ENCODE data around the gene DCAKD.

The DCAKD gene, protein sequence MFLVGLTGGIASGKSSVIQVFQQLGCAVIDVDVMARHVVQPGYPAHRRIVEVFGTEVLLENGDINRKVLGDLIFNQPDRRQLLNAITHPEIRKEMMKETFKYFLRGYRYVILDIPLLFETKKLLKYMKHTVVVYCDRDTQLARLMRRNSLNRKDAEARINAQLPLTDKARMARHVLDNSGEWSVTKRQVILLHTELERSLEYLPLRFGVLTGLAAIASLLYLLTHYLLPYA

DNA sequence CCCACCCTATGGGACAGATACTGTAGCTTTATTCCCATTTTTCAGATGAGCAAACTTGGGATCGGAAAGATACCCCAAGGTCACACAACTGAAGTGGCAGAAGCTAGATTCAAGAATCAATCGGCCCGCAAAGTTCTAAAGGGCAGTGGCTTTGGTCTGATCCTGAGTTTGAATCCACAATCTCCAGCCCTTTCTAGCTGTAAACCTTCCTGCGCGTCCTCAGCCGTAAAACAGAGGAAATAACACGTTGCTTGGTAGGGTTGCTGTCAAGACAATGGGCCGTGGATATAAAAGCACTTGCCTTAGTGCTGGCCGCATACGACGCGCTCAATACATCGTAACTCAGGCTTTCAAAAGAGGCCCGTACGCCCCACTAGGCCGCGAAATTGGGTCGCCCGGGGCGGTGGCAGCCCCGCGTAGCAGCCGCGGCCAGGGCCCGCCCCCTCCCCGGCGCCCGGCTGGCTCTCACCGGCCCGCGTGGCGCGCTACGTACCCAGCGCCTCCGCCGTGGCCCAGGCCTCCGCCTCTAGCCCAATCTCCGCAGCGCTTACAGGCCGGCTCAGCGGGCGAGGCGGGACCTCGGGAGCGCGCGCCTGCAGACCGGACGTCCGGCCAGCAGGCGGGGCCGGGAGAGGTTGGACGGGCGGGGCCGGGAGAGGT, at the start of gene DCAKD:
Gene DCAKD (minus strand): TSS at position 573 of the 660 bp plus-strand sequence. CDS start 16,747 bp downstream, outside the sequence.
- DNase-seq (ENCODE audit: low read depth), result peak; percentile 85

DNA sequence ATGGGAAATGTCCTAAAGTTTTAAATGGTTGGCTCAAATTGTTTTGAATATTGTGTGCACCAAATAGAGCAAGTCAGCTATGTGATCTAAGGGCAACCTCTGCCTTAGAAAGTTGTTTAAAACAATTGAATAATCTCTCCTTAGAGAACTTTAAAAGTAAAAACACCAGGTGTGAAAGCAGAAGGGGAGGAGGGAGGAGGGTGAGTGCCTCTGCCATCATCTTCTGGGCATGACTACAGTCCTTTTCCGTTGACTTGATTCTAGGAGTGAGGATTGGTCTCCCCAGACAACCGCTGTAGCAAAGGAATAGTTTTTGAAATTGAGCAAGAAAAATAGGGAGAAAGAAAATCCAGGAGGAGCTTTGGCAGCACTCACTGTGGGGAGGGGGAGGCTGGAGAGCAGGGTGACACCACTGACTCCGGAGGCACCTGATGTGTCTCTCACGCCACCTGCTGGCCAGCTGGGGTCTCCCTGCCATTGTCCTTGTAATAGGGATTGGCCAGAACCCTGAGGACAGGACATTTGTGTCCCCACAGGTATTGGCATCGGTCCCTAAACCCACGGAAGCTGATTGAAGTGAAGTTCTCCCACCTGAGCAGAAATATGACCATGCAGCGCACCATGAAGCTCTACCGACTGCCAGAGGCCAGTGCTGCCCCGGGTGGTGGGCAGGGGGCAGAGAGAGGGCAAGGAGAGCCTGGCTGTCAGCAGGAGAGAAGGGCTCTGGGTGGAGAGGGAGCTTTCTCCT, 47.6 kb upstream of the DCAKD start:
- peak; percentile 64 for DNase-seq (ENCODE audit: low read depth)

DNA sequence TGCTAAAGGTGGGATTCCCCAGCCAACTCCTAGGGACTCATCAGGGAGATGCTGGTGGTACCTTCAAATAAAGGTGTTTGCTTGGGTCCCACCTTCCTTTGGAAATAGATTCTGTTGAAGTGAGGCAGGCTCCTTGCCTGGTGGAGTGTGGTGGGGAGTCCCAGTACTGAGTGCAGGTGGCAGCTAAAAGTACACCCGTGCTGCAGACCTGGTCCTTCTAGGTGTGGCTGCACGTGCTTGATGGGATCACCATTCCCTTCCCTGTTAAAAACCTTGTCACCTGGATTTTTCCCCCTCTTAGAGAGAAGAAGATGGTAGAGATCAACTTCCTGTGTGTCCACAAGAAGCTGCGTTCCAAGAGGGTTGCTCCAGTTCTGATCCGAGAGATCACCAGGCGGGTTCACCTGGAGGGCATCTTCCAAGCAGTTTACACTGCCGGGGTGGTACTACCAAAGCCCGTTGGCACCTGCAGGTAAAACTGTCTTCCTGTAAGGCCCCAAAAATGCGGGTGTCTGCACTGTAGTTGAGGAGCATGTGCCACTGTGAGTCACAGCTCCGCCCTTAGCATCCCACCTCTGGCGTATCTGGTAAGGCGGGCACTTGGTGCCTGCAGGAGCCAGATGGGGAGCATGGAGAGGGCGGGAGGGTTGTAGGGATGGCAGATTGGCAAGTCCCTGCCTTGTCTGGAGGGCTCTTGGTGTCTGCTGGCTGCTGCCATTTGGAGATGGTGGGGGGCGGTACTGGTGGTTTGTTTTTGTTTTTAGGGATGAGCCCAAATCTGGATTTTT, 46.8 kb upstream of the DCAKD start:
- no peak for DNase-seq (ENCODE audit: low read depth)

DNA sequence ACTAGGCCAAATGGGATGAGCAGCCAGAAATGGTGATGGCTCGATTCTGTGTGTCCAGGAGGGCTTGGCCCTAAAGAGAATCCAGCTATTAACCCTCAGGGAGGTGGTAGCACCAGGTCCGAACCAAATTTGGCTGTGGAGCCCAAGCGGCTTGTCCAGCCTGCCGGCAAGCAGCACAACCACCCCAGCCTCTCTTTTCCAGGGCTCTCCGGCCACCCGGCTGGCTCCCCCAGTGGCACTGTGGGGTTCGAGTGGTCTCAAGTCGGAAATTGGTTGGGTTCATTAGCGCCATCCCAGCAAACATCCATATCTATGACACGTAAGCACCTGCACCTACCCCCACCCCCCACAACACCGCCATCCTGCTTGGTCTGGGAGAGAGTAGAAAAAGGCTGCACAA, 45.5 kb upstream of the DCAKD start:
- DNase-seq (ENCODE audit: low read depth), result no peak

DNA sequence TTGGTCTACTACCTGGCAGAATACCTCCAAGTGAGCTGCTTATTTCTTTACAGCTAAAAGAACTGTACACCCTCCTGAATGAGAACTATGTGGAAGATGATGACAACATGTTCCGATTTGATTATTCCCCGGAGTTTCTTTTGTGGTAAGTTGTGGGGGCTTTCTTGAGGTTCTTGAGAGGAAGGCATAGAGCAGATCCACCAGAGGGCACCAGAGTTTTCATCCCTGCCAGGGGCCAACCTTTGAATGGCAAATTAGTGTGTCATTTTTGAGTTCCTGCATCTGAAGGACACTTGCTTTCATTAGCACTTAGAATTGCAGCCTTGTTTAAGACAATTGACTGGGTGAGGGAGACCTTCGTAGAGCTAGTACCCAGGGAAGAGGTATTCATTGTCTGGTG, 44.7 kb upstream of the DCAKD start:
- DNase-seq (ENCODE audit: low read depth), result no peak

DNA sequence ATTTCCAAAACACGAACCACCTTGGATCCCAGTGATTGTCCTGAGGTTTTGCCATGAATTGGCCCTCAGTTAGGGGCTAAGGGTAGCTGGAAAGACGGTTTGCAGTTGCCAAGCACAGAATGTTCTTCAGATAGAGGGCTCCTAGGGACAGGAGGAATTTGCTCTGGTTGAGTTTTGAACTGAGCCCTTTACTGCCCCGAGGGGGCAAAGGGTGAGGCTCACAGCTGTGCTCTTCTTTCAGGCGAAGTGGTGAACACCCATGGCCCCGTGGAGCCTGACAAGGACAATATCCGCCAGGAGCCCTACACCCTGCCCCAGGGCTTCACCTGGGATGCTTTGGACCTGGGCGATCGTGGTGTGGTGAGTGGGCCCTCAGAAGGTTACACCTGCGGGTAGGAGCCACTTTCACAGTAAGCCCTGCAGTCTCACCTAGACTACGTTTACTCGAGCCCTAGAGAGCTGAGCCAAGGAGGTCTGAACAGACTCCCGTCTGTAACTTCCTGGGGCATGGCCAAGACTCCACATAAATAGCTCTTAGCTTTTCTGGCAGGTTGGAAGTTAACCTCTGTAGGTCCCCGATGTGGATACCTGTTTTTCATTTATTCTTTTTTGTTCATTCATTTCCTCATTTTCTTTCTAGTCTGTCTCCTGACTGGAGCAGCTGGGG, 42.1 kb upstream of the DCAKD start:
- DNase-seq (ENCODE audit: low read depth), result no peak

DNA sequence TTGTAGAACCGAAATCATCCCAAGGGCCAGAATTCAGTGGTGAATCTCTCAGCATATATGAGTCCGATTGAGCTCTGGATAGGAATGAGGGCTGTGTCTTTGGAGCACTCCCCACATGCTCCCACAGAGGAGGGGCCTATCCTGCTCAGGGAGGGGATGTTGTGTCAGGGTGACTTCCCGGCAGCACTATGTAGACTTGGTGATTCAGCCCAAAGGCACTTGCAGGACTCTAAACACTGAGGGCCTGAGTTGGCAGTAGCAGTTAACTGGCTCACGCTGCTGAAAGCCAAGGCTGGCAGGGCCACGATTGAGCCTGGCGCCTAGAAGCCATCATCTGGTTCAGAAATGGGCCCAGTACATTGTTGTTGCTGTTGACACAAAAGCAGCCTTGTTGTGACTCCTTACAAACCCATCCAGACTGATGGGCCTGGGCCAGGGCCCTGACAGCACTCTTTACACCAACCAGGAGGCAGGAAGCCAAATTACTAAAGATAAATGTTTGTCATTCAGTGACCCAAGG, 41.5 kb upstream of the DCAKD start:
- no peak for DNase-seq (ENCODE audit: low read depth)

DNA sequence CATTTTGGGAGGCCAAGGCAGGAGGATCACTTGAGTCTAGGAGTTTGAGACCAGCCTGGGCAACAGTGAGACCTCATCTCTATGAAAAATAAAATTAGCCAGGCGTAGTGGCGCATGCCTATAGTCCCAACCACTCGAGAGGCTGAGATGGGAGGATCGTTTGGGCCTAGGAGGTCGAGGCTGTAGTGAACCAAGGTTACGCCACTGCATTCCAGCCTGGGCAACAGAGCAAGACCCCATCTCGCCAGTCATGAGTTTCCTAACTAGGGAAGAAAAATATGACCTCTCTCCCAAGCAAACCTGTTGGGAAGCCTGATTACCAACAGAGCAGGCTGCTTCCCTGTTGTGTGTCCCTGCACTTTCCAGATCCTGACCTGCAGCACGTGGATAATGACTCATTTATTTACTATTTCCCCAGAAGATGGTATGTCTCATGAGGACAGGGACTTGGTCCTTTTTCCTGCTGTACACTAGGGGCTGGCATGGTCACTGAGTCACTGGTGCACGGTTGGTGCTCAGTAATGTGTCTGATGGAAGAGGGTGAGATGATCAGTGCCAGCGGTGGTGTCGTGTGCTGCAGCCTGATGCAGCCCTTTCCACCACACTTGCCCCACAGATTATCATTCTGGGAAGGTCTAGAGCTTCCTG, 40.5 kb upstream of the DCAKD start:
- no peak for DNase-seq (ENCODE audit: low read depth)

DNA sequence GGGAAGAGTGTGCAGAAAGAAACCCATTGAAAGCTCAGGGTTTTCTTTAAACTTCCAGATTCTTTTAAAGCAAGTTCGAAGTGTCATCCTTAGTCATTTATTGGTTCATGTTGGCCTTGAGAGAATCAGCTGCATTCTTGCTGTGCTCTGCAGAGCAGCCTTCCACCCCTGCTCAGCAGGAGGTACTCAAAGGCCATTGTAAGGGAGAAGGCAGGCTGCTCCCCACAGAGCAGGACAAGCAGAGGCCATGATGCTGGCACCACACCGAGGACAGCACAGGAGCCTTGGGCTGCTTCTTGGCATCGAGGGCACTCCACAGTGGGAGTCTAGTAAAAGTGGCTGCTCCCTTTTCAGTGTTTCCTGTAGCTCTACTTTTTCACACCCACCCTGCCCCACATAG, 39.3 kb upstream of the DCAKD start:
- DNase-seq (ENCODE audit: low read depth), result no peak

DNA sequence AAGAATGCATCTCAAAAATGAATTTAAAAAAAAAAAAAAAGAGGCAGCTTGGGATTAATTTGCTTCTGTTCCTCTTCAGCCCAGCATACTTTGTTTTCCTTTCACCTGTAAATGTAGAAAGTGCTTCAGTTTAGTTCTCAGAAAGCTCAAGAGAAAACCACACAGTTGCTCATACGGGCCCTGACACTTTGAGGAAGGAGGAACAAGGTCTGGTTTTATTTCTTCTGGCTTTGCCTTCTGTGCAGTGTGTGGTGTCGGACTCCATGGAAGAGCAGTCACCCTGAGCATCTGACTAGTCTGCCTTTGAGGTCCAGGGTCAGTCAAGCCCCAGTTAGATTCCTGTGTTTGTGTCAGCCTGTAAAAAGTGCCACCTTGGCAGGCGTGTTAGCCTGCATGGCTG, 37.3 kb upstream of the DCAKD start:
- no peak for DNase-seq (ENCODE audit: low read depth)

DNA sequence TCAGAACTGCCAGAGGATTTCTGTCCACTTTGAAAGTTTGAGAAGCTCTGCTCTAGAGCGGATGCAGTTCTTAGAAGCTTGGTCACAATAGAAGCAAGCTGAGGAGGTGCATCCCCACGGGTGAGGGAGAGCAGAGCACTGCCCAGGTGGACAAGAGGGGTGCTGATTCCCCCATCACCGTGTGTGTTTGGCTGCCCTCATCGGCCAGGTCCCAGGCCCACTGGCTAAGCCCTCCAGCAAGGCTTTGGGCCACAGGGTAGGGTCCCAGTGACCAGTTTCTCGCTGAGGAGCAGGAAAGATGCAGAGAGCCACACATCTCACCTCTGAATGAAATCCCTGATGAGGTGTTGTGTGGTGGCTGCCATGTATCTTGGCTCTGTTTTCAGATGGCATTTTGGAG, 36.5 kb upstream of the DCAKD start:
- no peak for DNase-seq (ENCODE audit: low read depth)

DNA sequence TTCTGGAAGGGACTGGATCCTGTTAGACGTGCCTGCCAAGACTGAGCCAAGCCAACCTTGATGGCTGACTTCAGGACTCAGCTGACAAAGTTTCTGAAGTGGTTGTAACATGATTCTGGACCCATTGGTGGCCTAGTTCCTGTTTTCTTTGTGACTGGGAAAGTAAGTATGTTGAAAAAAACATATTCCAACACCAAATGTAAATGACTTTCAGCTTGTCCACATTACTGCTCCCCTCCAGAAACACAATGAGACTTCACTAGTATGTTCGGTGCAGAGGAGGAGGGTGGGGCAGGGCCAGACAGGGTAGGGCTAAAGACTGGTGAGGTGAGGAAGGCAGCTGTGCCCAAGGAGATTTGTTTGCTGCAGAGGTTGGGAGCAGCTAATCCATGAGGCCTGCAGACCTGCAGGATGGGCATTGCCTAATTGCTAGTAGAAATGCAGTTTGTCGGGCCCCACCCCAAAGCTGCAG, 36.1 kb upstream of the DCAKD start:
- DNase-seq (ENCODE audit: low read depth), result no peak

DNA sequence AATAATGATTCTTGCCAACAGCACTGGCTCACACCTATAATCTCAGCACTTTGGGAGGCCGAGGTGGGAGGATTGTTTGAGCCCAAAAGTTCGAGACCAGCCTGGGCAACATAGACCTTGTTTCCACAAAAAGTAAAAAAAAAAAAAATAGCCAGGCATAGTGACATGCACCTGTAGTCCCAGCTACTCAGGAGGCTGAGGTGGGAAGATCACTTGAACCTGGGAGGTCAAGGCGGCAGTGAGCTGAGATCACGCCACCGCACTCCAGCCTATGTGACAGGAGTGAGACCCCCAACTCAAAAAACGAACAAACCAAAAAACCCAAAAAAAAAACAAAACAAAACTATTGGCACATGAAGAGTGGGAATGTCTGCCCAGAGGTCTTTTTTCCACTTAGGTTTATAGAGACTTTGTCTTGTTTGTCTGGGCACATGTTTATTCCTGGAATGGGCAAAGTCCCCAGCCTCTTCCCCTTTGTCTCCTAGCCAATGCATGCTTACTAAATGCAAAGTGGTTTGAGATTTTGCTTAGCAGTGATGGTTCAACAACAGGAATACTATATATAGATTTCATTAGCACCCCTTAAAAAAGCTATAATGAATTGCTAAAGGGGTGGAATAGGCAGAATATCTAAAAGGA, 35.6 kb upstream of the DCAKD start:
- DNase-seq (ENCODE audit: low read depth), result no peak

DNA sequence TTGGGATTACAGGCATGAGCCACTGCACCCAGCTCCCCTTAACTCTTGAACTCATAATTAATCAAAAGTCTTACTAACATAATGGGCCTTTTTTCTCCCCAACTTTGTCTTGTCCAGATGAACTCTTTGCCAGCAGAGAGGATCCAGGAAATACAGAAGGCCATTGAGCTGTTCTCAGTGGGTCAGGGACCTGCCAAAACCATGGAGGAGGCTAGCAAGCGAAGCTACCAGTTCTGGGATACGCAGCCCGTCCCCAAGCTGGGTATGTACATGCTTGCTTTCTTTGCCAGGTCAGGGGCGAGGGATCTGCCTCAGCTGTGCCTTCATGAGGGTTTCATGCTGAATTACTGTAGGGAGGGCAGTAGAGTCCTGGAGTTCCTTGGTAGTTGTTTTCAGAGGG, 35.0 kb upstream of the DCAKD start:
- DNase-seq (ENCODE audit: low read depth), result no peak

DNA sequence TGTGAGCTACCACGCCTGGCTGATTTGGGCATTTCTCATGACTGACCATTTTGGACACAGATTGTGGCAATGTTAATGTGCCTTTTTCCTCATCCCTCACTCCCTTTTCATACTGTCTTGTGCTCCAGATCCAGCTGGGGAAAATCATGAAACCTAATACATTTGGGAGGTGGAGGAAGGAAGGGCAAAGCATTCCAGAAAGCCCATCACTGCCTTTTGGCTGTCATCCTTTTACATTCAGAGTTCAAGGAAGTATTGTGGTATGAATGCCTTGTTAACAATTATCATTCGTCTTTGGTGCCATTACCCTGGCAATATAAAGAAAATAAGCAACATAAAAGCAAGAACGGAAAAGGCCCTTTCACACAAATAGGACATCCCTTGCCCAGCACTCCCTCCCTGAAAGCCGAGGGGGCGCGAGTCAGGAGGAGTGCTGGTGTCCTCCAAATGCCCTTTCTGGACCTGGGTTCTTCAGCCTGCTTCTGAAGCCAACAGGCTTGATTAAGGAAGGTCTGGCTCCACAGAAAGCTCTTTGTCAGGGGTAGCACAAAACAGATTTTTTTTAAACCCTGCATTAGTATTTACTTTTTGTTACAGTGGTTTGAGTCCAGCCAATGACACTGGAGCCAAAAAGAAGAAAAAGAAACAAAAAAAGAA, 29.7 kb upstream of the DCAKD start:
- no peak for DNase-seq (ENCODE audit: low read depth)

DNA sequence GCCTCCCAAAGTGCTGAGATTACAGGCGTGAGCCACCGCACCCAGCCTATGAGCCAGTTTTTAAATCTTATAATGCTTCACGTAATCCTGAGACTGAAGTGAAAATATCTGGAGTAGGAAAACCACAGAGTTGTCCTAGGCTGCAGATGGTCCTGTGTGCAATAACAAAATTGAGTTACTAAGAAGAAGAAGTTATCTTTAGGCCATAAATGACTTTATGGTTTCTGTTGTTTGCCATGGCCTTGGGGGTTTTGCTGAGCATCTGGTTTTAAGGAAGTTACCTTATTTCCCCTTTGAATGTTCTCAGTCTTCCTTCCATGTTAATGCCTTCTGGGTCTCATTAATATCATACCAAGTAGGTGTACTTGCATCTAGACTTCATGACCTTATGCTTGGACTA, 26.2 kb upstream of the DCAKD start:
- DNase-seq (ENCODE audit: low read depth), result no peak

DNA sequence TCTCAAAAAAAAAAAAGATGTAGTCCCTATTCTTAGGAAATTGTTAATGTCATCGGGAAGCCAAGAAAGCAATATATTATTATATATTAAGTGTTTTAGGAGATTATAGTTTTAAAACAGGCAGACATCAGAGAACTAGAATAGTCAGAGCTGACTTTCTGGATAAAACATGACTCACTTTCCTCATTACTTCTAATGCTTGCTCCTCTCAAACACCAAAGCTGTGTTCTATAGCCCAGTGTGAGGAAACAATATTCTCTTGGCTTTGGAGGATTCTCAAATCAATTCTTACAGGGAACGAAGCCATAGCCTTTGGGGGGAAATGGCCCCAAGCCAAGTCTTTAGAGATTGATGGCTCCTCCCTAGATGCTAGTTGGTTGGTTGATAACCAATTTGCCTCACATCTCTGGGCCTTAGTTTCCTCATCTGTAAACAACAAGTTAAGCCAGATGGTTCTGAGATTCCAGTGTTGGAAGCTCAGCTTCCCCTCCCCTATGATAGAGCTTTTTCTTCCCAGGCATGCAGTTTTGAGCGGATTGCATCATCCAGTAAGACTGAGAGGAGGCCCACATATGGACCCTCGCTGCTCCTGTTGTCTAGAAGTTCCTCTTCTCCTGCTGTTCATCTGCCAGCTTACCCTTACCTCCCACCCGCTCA, 22.1 kb upstream of the DCAKD start:
- no peak for DNase-seq (ENCODE audit: low read depth)

DNA sequence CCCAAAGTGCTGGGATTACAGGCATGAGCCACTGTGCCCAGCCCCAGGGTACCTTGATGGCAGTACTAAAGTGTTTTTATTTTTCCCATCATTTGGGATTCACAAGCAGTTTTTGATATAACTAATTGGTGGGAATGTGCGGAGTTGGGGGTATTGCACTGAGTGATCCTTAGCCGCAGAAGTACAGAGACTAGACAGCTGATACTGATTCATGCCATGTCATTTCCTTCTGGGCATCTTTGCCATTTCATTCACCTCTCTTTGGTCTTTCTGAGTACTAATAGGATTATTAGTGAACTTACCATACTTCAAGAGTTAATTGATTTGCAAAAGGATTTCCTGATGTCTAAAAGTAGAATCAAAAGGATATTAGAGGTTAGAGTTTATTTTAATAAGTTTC, 19.4 kb upstream of the DCAKD start:
- no peak for DNase-seq (ENCODE audit: low read depth)

DNA sequence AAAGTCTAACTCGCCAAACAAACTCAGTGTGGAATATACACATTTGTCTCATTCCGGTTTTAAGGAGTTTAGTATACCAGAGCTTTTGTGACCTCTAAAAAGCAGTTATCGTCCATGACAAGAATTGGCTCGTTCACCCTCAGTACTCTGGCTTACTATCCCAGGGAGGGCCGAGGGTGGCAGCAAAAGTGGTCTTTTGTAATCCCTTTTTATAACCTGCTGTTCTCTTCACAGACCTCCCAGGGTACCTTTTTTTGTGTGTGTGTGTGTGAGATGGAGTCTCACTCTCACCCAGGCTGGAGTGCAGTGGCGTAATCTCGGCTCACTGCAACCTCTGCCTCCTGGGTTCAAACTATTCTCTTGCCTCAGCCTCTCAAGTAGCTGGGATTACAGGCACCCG, 18.6 kb upstream of the DCAKD start:
- DNase-seq (ENCODE audit: low read depth), result no peak

DNA sequence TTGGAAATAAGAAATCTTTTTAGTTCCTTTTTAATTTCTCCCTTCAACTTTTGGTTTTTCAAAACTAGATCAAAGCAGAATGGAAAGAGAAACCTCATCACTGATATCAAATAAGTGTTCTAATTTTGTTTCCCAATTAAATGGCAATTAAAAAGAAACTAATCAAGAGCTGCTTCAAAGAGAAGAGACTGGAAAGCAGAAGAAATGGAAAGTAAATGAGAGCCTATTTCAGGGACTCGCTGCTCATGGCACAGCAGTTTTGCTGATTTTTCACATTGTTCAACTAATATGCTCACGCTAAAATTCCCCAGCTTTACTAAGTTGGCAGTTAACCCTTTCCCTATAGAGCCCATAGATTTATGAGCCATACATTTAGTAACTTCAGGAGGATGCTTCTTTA, 16.2 kb upstream of the DCAKD start:
- DNase-seq (ENCODE audit: low read depth), result no peak

All from stimulated activated CD8-positive, alpha-beta memory T cell treated with anti-CD3 and anti-CD28 coated beads, Interleukin-4, amount 100 ng/mL, for 24 hours (primary cell).